GM23338 (cell line): ENCODE results near the gene PPP1CA.

ENCODE experiments used
- CREB1 ChIP-seq: fragments of 250-450 bp; sonication (Bioruptor Pico); IDR thresholded peaks from 2 replicates; pipeline ENCODE4 v1.5.0; 2020; ENCODE audit warnings: low read depth, mild to moderate bottlenecking, moderate library complexity
- CTCF ChIP-seq, 2 experiments: fragments of 200-600 bp in 1 of 2; sonication (generic) in 1 of 2; conservative IDR thresholded peaks; 2 replicates each; pipeline versions ENCODE4 v1.5.1 to v1.6.1; 2016 to 2017; ENCODE audit warnings: antibody characterized with exemption in 2 of 2, low read depth in 2 of 2, mild to moderate bottlenecking in 2 of 2, moderate library complexity in 1 of 2
- EZH2 ChIP-seq: fragments of 200-600 bp; sonication (generic); IDR thresholded peaks from one replicate; pipeline ENCODE4 v1.8.0; 2017; ENCODE audit warnings: antibody characterized with exemption, mild to moderate bottlenecking, low read depth; ENCODE audit not compliant: unreplicated experiment
- EZH2phosphoT487 ChIP-seq: fragments of 200-600 bp; sonication (generic); IDR thresholded peaks from one replicate; pipeline ENCODE4 v1.8.1; 2018; ENCODE audit warnings: antibody characterized with exemption; ENCODE audit not compliant: unreplicated experiment
- JUNB ChIP-seq: IDR thresholded peaks from one replicate; pipeline ENCODE4 v1.6.1; 2016; ENCODE audit warnings: antibody characterized with exemption; ENCODE audit not compliant: unreplicated experiment
- POLR2AphosphoS5 ChIP-seq: IDR thresholded peaks from 2 replicates; pipeline ENCODE4 v1.6.1; 2016; ENCODE audit warnings: antibody characterized with exemption, low read depth
- REST ChIP-seq: IDR thresholded peaks from one replicate; pipeline ENCODE4 v1.6.1; 2018; ENCODE audit warnings: antibody characterized with exemption; ENCODE audit not compliant: unreplicated experiment
- ZNF331 ChIP-seq: fragments of 250-450 bp; sonication (Bioruptor Pico); IDR thresholded peaks from 2 replicates; pipeline ENCODE4 v1.5.0; 2020; ENCODE audit warnings: low read depth, mild to moderate bottlenecking, moderate library complexity

GRCh38 chr11:67381244-67381972, 20.2 kb downstream of the PPP1CA start:
- TF ChIP-seq CTCF (conservative IDR thresholded peaks at IDR 0.05; ENCODE audit: low read depth in 2 of 2): no peak
- no peak for TF ChIP-seq REST
- TF ChIP-seq EZH2: no peak
- TF ChIP-seq POLR2AphosphoS5: no peak
- TF ChIP-seq ZNF331 (CRISPR knock-in tag): no peak
- TF ChIP-seq CREB1 (CRISPR knock-in tag): no peak
- TF ChIP-seq JUNB: no peak
- TF ChIP-seq EZH2phosphoT487: no peak
